ENCODE measurements around the gene CAPRIN1.

DNA sequence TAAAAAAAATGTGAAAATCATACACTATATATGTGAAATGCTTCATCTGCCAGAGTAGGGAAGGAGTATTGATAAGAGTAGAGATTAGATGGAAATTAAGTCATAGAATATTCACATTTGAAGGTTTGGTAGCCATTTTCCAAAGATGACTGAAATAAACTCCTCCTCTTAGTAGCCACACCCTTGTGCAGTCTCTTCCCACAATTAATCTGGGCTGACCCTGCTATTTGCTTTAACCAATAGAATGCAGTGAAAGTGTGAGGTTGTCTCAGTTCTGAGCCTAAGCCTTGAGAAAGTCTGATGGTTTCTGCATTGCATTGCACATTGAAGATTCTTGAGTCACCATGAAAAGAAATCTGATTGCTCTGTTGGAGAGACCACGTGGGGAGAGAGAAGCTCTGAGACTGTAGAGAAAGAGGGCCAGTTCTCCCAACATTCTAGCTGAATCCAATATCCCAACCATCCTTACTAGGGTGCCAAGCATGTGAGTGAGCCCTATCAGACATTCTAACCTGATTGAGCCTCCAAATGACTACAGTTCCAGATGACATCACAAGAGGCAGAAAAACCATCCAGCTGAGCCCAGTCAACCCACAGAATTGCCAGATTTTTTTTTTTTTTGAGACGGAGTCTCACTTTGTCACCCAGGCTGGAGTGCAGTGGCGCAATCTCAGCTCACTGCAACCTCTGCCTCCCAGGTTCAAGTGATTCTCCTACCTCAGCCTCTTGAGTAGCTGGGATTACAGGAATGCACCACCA is 29.4 kb upstream of the CAPRIN1 start:
- TF ChIP-seq CTCF (IDR thresholded peaks at IDR 0.05) (no peak), TAF1 (IDR thresholded peaks at IDR 0.05; ENCODE audit: borderline replicate concordance, low read depth, low read length) (no peak), YY1 (IDR thresholded peaks at IDR 0.05; ENCODE audit: low read depth) (no peak)
- TF ChIP-seq, protein P1, sequence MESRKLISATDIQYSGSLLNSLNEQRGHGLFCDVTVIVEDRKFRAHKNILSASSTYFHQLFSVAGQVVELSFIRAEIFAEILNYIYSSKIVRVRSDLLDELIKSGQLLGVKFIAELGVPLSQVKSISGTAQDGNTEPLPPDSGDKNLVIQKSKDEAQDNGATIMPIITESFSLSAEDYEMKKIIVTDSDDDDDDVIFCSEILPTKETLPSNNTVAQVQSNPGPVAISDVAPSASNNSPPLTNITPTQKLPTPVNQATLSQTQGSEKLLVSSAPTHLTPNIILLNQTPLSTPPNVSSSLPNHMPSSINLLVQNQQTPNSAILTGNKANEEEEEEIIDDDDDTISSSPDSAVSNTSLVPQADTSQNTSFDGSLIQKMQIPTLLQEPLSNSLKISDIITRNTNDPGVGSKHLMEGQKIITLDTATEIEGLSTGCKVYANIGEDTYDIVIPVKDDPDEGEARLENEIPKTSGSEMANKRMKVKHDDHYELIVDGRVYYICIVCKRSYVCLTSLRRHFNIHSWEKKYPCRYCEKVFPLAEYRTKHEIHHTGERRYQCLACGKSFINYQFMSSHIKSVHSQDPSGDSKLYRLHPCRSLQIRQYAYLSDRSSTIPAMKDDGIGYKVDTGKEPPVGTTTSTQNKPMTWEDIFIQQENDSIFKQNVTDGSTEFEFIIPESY (IDR thresholded peaks at IDR 0.05; ENCODE audit: borderline replicate concordance, low read depth), result no peak
- TF ChIP-seq, protein P2, sequence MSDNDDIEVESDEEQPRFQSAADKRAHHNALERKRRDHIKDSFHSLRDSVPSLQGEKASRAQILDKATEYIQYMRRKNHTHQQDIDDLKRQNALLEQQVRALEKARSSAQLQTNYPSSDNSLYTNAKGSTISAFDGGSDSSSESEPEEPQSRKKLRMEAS (IDR thresholded peaks at IDR 0.05; ENCODE audit: low read depth), result no peak
